Keratinocyte (primary cell): Measurements from ENCODE around the gene WNK4.

ENCODE experiments used
- CTCF ChIP-seq, 3 experiments: IDR thresholded peaks in 1 of 3; conservative IDR thresholded peaks in 1 of 3; optimal IDR thresholded peaks in 1 of 3; 2 replicates in 2 of 3; 3 replicates in 1 of 3; pipeline versions ENCODE3 to v1.5.1; 2011; ENCODE audit warnings: low read length in 3 of 3, mild to moderate bottlenecking in 3 of 3, moderate library complexity in 2 of 3, control low read depth in 1 of 3, inconsistent platforms in 1 of 3; ENCODE audit not compliant: insufficient read depth in 2 of 3; ENCODE audit errors: extremely low read depth in 1 of 3
- EZH2 ChIP-seq: IDR thresholded peaks from one replicate; pipeline ENCODE4 v1.6.1; 2012; ENCODE audit warnings: inconsistent platforms, mild to moderate bottlenecking, low read length, moderate library complexity

GRCh38 chr17:42827472-42827871 is 47.1 kb downstream of the WNK4 start:
- TF ChIP-seq CTCF (optimal IDR thresholded peaks at IDR 0.05 in 1 of 3, IDR thresholded peaks at IDR 0.05 in 1 of 3, conservative IDR thresholded peaks at IDR 0.05 in 1 of 3; ENCODE audit: extremely low read depth in 1 of 3, insufficient read depth in 2 of 3, low read length in 3 of 3) (no peak), EZH2 (no peak)
